CD4-positive, alpha-beta T cell treated with Interleukin-17A for 4 hours (primary cell): Measurements from ENCODE around the gene PRAMEF5.
"Not testable (repeated sequence)": the region's sequence is repeated elsewhere in the genome, so short reads cannot be mapped to it uniquely, and the experiment has no call there.

ENCODE experiments used
- DNase-seq: peaks from one replicate; pipeline ENCODE4 v3.0.0-alpha.2; 2020; ENCODE audit warnings: mixed read lengths

The PRAMEF5 gene

DNA sequence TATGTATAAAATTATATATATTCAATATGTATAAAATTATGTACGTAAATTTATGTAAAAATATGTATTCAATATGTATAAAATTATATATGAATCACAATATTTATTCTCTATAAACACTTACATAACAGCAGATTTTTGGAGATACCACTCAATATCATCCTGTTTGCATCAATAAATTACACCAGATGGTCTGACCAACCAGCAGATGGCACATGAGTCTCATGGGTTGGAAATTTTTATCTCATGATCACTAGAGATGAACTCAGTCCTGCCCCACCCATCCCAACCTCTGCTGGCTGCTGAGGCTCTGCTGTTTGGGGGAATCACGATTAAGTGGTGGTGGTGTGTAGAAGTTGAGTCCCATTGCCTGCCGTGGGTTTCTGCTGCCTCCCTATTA, 25.6 kb downstream of the PRAMEF5 start:
- not testable (repeated sequence) for DNase-seq

GRCh38 chr1:13285037-13285436, 31.0 kb downstream of the PRAMEF5 start, which contains the start of gene PRAMEF8:
Gene PRAMEF8, minus strand, starts transcription at chr1:13285137. Its CDS starts 1,046 bp downstream, at chr1:13284091.
- not testable (repeated sequence) for DNase-seq

DNA sequence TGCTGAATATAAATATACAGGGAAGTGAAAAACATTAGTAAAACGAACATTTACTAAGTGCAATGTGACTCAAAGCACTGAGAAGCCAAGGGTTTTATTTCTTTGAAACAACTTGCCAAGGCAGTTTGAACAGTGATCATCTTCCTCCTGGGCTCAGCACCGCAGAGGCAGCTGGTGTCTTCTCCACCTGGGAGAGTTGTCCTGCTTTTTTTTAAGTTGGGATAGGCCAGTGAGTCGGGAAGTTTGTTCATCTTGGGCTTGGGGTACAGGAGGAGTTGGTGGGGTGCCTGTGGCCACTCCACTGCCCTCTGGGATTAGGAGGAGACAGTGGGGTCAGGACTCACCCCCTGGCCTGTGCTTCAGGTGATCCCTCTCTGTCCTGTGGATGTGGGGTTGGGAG, 35.0 kb downstream of the PRAMEF5 start:
- not testable (repeated sequence) for DNase-seq

DNA sequence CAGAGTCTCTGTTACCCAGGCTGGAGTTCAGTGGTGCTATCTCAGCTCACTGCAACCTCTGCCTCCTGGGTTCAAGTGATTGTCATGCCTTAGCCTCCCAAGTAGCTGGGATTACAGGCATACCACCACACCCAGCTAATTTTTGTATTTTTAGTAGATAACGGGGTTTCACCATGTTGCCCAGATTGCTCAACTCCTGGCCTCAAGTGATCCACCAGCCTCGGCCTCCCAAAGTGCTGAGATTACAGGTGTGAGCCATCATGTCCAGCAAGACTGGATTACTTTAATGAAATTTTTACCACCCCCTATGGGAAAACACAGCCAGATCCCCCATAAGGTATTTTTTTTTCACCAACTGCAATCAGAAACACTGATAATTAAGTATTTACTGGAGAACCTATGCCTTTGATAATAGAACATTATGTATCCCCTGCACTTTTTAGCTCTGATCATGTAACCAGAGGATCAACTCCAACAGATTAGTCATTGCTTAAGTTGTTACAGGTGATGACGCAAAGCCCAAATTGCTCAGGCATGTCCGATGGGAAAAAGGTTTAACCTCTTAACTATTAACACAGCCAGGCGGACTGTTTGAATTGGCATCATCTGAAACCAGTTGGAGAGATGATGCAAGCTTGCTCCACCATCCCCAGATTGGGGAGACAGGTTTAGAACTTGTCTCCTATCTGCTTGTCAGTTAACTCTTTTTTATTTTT, 43.4 kb downstream of the PRAMEF5 start:
- not testable (repeated sequence) for DNase-seq

GRCh38 chr1:13298699-13299098, 44.7 kb downstream of the PRAMEF5 start:
- DNase-seq, result not testable (repeated sequence)

DNA sequence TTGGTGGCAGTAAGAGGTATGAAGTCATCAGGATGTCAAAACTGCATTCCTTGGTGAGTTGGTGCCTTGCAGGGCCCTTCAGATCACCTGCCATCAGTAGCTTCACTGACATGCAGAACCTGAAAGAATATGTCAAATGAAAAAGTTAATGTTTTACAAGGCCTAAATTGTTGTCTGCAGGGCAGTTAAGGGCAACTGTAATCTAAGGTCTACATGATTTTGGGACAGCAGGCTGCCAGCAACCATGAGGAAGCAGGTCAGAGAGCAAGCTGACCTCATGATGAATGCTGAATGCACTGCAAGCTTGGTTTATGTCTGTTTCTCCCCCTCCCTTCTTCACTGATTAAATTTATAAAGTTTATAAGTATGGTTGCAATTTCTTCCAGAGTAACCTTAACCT, 48.2 kb downstream of the PRAMEF5 start:
- DNase-seq, result not testable (repeated sequence)

DNA sequence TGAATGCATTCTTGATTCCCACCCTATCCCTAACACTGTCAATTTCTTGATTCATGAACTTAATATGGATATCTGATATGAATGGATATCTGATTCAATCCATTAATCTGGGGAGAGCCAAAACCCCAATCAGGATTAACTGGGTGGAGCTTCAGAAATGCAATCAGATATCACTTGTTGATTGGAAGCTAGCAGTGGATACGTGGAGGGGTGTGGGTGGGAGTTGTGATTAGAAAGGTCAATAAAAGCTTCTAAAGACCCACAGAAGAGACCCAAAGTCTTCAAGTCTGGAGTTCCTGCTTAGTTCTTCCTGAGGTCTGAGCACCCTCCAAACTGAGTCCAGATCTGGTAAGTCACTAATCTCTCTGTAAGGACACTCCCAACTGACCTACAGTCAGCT, 49.2 kb downstream of the PRAMEF5 start, which contains the start of gene PRAMEF33:
PRAMEF33 (plus strand) TSS at position 301 of the 400 bp plus-strand sequence. CDS start 2,416 bp downstream, outside the sequence.
- not testable (repeated sequence) for DNase-seq
